Ramos (cell line): ENCODE results near the gene PRSS21.

ENCODE experiments used
- in situ Hi-C: fragments of 300-500 bp; cut with MboI; formaldehyde crosslinking; loops from one replicate; pipeline ENCODE4 v1.14.3; 2022; ENCODE audit warnings: low sequenced_read_pairs; ENCODE audit not compliant: unreplicated experiment

Gene PRSS21

DNA sequence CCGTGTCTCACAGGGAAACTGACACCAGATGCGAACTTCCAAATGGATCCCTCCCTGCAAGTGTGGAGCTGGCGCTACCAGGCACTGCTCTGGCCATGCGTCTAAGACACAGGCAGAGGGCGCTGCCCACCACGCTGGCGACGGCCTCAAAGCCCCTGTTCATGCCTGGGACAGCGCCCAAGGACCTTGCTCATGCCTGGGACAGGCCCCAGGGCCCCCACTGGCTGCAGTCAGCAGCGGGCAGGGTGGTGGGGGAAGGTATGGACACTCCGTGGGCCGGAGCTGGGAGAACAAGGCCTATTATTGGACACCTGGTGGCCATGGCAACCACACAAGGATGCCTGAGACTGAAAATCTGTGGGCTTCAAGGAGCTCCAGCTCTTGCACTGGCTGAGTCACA, 21.9 kb downstream of the PRSS21 start:
- in situ Hi-C loops: no loop called here

DNA sequence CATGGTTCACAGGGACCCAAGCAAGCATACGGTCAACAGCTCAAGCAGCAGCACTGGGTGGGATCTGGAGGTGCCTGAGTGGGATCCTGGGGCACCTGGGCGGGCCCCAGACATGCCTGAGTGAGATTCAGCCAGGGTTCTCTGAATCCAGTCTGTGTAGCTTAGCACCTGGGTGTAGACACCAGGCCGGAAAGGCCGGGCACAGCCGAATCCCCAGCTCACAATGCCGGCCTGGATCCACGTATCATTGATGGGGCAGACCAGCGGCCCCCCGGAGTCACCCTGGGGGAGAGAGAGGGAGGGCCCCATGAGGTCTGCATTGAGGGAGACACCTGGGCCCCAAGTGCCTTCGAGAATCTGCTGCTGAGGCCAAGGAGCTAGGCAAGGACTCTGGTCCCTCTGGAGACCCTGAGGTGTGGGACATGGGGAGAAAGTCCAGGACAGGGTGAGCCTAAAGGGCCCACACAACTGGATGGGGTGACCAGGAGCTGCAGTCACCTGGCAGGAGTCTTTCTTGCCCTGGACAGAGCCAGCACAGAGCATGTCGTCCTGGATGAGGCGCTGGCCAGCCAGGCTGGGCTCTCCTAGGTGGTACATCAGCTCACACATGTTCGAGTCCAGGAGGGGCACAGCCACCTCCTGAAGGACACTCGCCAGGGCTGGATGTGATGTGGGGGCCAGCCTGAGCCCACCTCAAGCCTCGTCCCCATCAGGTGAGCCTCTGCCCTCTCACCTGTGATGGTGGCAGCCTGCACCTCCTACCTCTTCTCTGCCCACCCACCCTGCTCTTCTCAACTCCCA, 22.8 kb downstream of the PRSS21 start:
- in situ Hi-C loops: no loop called here

DNA sequence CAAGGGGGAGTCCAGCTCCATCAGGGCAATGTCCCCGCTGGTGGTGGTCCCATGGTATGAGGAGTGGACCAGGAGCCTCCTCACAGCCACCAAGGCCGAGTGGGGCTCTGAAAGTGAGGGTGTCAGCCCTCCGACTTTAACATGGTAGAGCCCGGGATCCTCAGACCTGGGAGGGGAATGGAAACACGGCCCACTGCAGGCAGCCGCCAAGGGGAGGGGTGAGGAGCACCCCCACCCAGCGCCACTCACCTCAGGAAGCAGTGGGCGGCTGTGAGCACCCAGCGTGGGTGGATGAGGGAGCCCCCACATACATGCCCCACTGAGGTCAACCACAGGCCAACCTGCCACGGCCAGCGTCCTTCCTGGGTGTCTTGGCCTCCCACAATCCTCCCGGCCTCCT, 23.9 kb downstream of the PRSS21 start:
- in situ Hi-C loops: no loop called here

DNA sequence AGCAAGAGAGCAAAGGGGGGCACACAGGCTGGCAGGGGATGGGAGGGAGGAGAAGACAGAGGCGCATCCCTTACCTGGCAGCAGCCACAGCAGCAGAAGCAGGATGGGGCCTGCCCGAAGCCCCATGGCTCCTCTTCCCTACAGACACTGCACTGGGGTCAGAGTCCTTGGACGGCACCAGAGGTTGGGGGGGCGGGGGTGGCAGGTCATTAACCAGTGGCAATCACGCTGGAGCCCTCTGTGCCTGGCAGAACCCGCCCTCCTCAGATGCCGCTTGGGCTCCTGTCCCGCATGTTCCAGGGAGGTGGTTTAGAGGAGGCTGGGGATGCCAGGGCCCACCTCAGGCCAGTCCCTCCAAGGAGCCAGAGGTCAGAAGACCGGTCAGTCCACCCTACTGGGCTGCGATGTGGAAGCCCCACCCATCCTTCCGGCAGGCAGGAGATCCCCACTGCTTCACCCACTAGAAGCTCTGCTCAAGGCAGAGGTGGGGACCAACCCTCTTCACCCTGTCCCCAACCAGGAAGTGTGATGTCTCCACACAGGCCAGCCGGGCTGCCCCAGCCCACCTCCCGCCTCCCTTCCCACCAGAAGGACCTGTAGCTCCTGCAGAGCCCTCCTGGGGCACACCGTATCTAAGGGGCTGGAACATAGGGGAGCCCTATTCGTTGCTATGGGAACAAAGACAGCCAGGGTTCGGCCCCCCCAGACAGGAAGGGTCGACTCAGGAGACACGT, 24.7 kb downstream of the PRSS21 start:
- in situ Hi-C loops: no loop called here

- in situ Hi-C loops: no loop called here
Measured at GRCh38 chr16:2842340-2843000, 25.4 kb downstream of the PRSS21 start.

- in situ Hi-C loops: no loop called here
Measured at GRCh38 chr16:2843526-2843925, 26.5 kb downstream of the PRSS21 start.

GRCh38 chr16:2845116-2845515, 28.1 kb downstream of the PRSS21 start:
- in situ Hi-C loops: no loop called here

GRCh38 chr16:2846511-2847310, 29.7 kb downstream of the PRSS21 start:
- in situ Hi-C loops: no loop called here

DNA sequence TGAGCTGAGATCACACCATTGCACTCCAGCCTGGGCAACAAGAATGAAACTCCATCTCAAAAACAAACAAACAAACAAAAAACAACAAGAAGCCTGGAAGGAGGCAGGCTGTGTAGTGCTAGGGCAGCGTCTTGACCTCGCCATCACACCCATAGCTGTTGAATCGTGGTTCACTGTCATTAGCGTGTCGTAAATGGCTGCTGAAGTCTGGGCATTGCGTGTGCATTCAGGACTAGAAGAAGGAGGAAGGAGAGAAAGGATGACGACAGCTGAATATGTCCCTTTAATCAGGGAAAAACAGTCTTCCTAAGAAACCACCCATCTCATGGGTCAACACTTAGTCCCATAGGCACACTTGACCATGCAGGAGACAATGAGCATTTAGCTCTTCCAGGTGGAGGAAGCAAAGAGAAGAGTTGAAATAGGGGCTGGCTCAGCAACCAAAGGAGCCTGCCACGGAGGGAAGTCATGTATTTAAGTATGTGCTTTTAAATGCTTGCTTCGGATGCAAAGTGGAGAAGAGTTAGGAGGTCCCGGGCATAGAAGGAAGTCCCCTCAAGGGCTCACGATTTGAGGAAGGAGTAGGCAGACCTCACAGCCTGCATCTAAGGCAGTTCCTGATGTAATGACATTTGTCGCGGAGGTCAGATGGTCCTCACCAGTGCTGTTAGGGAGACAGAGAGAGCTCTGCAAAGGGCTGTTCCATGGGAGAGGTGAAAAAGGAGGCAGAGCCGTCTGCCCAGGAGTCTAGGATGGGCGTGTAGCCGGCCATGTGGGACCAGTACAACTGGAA, 32.1 kb downstream of the PRSS21 start:
- in situ Hi-C loops: no loop called here

DNA sequence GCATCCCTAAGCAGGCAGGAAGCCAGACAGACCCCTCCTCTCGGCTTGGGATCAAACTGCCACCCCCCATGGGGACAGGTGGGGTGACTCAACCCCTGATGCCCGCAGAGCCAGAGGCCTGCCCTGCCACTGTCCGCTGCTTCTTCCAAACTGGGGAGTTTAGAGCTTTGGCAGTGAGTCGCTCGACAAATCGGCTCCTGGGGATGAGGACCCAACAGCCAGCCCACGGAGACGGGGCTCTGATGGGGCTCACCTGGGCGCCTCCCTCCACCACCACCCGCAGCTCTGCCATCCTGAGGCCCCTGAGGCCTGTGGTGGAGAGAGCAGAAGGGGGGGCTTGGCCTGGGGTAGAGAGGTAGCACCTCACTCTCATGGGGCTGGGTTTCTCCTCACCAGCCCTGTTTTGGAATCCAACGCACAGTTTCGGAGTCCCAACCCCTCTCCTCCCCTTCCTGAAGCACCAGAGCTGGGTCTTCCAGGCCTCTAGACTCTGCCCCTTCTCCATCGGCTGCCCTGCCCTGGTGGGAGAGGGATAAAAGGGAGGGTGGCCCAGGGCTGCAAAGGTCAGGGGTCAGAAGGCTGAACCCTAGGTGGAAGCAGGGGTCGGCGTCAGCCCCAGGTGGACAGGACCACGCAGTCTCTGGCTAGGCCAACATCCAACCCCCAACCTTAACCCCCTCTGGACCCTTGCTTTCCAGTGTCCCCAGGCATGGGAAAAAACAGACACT, 35.1 kb downstream of the PRSS21 start:
- in situ Hi-C loops: no loop called here

DNA sequence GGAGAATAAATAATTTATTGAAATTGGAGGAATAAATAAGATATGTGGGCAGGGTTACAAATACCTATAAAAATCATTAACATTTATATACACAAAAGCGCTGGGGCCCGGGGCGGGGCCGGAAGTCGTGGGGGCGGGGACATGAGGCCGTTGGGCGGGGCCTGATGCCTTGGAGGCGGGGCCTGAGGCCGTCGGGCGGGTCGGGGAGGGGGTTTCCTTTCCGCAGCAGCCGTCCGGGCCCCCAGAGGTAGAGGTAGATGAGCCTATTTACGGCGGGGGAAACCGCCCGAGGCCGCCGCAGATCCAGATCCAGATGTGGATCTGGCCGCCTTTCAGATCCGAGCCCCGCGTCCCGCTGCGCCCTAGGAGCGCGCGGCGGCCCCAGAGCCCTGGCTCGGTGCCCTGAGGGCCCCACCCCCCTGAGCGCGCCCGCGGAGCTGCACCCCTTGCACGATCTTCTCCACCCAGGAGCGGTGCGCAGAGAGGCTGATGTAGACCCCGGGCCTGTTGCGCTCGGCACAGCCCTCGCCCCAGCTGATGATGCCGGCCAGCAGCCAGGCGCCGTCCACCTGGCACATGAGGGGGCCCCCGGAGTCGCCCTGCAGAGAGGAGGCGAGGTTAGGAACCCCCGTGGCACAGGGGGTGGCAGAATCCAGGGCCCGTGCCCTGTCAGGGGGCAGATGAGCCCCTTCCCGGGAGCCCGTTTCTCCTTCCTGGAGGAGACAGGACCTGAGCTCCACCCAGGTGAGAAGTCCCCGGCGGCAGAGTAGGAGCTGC, 35.9 kb downstream of the PRSS21 start:
- in situ Hi-C loops: no loop called here

GRCh38 chr16:2853531-2854073, 36.6 kb downstream of the PRSS21 start:
- in situ Hi-C loops: no loop called here

- in situ Hi-C loops: no loop called here
Measured at GRCh38 chr16:2854700-2855309, 37.8 kb downstream of the PRSS21 start.

DNA sequence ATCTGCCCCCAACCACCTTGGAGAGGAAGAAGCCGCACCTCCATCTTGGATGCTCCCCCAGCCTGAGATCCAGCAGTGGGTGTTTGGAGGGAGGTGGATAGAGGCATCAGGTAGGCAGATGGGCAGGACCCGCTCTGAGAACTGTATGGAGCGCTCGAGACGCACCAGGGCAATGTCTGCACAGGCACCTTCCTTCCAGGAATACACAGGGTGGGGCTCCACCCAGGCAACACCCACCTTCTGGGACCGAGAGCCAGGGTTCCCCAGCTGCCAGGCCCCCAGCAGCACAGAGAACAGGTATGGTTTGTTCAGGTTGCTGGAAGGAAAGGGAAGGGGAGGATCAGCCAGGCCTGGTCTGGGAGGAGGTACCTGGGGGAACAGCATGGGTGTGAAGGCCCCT, 38.5 kb downstream of the PRSS21 start:
- in situ Hi-C loops: no loop called here

DNA sequence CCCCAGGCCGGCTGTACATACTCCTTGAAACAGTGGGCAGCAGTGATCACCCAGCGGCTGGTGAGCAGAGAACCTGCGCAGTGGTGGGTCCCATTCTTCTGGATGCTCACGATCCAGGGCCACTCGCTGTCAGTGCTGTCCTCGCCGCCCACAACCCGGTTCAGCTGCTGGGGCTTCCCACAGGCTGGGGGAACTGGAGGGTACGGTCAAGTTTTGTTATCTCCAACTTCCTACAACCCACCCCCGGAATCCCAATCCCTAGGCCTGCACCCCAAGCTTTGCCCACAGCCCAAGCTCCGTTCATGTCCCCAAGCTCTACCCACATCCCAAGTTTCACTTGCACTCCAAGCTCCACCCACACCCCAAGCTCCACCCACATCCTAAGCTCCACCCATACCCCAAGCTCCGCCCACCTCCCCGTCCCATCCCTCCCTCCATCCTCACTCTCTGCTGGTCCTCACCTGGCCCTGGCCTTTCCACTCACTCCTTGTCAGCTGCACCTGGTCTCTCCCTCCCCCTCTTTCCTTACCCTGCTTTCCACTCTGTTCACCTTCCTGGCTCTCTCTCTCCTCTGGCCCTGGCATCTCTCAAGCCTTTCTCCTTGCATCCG, 39.1 kb downstream of the PRSS21 start:
- in situ Hi-C loops: no loop called here

DNA sequence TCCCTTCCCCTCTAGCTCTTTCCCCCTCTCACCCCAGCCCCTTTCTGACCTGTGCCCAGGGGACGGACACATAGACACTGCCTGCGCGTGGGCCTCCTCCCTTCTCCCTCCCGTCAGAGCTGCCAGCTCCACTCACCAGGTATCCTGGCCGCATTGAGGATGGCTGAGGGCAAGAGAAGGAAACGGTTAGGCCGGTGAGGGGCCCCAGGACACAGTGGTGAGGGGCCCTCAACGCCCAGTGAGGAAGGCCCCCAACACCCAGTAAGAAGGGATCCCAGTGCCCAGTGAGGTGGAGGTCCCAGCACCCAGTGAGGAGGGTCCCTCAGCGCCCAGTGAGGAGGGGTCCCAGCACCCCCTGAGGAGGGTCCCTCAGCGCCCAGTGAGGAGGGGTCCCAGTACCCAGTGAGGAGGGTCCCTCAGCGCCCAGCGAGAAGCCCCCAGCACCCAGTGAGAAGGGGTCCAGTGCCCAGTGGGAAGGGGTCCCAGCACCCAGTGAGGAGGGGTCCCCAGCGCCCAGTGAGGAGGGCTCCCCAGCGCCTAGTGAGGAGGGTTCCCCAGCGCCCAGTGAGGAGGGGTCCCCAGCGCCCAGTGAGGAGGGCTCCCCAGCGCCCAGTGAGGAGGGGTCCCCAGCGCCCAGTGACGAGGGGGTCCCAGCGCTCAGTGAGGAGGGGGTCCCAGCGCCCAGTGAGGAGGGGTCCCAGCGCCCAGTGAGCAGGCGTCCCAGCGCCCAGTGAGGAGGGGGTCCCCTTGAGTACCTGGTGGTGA, 39.8 kb downstream of the PRSS21 start:
- in situ Hi-C loops: no loop called here
